ENCODE results near the gene TTLL9.
"Not testable (repeated sequence)": the region's sequence is repeated elsewhere in the genome, so short reads cannot be mapped to it uniquely, and the experiment has no call there.

The TTLL9 gene

DNA sequence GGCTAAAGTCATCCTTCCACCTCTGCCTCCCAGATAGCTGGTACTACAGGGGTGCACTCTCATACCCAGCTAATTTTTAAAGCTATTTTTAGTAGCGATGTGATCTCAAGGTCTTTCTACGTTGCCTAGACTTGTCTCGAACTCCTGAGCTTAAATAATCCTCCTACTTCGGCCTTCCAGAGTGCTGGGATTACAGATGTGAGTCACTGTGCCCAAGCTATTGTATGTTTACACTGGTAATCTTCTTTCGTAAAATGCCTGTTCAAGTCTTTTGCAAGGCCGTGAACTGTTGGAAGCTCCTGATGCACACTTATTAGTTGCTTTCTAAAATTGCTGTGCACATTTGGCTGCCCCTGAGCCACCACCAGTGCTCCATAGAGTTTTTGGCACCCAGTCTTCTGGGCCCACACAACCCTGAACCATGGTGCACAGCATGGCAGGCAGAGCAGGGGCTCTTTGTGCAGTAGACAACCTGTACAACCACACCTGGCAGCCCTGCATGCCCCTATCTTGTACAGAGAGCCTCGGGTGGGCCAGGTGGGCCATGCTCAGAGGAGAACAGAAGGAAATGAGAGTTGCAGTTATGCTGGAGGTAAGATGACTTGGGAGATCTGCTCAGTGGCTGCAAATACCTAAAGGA, 48.2 kb downstream of the TTLL9 start:
- no peak for DNase-seq (ENCODE audit: low spot score)

DNA sequence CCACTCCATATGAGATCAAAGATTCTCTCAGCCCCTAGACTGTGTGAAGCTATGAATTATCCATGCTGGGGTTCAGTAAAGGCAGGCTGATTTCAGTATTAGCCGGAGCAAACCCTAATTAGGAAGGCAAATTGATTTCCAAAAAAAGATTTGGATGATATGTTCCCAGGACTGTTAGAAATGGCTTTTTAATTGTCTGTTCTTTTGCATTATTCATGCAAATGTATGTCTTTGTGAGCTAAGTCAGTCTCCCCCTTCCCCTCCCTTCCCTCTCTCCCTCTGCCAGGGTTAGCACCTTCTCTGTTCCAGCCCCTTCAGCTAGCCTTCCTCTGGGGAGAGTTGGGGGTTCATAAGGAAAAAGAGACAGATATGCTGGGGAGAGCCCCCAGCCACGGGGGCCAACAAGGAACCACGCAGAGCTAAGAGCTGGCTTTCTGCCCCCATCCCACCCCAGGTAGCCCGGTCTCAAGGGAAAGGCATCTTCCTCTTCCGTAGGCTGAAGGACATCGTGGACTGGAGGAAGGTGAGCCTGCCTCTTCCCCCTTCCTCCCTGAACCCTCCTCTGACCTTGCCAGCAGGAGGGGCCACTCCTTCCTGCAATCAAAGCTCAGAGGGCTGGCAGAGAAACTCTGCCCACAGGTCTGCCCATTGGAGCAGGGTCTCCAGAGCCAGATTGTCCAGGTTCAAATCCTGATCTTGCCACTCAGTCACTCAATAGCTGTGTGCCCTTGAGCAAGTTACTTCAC, 49.1 kb downstream of the TTLL9 start:
- no peak for DNase-seq (ENCODE audit: low spot score)

DNA sequence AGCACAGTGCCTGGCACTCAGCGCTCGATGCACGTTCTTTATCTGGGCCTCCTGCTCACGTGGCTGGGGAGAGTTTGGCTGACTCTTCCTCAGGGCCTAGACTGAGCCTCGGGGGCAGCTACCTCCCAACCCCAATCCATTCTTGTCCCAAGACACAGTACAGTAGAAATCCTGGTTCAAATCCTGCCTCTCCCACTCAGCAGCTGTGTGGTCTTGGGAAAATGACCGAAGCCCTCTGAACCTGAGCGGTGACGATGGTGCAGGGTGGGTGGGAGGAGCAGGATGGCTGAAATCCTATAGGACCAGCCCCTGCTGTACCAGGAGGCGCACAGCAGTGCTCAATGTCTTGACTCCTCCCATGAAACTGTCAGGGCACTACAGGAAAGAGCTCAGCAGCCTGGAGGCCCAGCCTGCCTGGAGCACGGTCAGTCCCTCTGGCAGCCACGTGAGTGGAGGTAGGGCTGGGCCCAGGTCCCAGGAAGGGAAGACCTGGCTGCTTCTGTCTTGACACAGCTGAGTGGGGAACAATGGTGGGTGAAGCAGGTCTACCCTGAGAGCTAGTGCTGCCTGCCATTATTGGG, 49.9 kb downstream of the TTLL9 start:
- no peak for DNase-seq (ENCODE audit: low spot score)

DNA sequence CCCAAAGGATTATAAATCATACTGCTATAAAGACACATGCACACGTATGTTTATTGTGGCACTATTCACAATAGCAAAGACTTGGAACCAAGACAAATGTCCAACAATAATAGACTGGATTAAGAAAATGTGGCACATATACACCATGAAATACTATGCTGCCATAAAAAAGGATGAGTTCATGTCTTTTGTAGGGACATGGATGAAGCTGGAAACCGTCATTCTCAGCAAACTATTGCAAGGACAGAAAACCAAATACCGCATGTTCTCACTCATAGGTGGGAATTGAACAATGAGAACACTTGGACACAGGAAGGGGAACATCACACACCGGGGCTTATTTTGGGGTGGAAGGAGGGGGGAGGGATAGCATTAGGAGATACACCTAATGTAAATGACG, 51.0 kb downstream of the TTLL9 start:
- not testable (repeated sequence) for DNase-seq (ENCODE audit: low spot score)

DNA sequence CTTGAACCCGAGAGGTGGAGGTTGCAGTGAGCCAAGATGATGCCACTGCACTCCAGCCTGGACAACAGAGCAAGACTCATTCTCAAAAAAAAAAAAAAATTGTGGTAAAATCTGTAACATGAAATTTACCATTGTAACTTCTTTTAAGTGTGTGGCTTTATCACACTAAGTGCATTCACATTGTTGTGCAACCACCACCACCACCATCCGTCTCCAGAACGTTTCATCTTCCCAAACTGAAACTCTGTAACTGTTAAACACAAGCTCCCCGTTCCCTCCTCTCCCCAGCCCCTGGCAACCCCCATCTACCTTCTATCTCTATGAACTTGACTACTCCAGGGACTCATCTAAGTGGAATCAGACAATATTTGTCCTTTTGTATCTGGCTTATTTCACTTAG, 51.7 kb downstream of the TTLL9 start:
- no peak for DNase-seq (ENCODE audit: low spot score)

DNA sequence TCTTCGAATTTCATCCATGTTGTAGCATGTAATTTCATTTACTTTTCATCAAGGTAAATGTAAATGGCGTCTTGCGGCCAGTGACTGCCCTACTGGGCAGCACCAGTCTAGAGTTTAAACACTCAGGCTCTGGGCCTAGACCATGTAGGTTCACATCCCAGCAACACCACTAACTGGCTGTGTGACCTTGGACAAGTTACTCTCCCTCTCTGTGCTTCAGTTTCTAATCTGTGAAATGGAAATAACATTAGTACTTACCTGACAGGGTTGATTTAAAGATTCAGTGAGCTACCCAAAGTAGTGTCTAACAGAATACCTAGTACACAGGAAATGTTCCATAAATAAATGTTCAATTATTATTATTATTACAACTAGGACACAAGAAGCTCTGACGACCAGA, 52.2 kb downstream of the TTLL9 start:
- no peak for DNase-seq (ENCODE audit: low spot score)

DNA sequence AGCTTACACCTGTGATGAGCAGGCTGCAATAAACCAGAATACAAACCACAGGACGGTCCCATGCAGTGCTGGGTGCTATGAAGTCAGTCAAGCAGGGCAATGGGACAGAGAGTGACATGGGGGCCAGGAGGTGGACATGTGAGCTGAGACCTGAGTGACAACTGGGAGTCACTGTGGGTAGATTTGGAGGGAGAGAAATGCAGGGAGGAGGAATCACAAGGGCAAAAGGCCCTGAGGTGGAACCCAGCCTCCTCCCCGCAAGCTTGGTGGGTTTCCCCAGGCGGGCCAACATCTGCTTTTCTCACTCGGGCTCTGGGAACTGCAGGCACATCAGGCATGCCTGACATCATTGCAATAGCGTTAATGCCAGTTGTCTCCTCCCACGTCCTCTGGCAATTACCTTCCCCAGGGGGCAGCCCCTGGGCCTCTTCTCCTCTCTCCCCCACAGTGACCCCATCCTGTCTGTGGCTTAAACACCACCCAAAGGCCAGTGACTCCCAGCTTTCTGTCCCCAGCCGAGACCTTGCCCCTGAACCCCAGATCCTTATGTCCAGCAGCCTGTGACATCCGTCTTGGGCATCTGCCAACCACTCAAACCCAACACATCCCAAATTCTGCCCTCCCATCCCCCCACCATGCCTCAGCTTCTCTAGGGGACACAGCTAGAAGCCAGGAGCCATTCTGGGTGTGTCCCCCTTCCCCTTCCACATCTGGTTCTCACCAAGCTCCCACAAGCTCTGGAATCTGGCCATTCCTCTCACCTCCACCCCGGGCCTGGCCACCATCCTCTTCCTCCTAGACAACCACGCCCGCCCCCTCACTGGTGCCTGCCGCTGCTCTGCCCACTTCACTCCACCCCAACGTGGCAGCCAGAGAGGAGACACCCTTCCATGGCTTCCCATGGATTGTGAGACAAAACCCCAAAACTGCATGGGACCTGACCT, 53.2 kb downstream of the TTLL9 start:
- no peak for DNase-seq (ENCODE audit: low spot score)

DNA sequence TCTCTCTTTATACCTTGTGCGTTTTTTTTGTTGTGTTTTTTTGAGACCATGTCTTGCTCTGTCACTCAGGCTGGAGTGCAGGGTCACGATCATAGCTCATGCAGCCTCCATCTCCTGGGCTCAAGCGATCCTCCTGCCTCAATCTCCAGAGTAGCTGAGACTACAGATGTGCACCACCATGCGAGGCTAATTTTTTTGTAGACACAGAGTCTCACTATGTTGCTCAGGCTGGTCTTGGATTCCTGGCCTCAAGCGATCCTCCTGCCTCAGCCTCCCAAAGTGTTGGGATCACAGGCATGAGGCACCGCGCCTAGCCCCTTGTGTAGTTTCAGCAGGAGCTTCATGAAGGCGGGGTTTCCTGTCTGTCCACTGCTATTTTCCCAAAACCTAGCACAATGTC, 54.1 kb downstream of the TTLL9 start:
- DNase-seq (ENCODE audit: low spot score): no peak

DNA sequence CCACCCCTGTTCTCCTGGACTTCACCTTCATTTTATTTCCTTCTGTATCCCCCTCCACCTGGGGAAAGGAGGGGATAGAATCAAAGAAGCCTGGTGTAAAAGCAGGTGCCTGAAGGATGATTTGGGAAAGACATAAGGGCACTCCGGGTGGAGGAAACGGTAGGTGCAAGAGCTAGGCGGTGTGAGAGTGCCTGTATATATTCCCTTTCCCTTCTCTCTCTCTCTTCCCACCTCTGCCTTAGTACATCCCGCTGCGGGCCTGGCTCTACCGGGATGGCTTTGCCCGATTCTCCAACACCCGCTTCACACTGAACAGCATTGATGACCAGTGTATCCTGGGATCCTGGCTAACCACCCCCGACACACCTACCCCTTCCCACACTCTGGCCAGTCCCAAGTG, 55.2 kb downstream of the TTLL9 start:
- DNase-seq (ENCODE audit: low spot score): no peak

DNA sequence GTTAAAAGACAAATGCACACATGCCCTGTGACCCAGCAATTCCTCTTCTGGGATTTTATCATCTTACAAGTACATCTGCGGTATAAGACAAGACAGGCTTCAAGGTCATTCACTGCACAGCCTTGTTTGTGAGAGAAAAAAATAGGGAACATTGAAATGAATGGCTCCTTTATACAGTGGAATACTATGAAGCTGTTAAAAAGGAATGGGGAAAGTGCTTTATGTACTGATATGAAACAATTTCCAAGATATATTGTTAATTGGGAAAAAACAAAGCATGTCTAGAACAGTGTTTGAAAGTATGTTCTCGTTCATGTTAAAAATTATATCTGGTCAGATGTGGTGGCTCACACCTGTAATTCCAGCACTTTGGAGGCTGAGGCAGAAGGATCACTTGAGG, 56.1 kb downstream of the TTLL9 start:
- DNase-seq (ENCODE audit: low spot score): no peak

DNA sequence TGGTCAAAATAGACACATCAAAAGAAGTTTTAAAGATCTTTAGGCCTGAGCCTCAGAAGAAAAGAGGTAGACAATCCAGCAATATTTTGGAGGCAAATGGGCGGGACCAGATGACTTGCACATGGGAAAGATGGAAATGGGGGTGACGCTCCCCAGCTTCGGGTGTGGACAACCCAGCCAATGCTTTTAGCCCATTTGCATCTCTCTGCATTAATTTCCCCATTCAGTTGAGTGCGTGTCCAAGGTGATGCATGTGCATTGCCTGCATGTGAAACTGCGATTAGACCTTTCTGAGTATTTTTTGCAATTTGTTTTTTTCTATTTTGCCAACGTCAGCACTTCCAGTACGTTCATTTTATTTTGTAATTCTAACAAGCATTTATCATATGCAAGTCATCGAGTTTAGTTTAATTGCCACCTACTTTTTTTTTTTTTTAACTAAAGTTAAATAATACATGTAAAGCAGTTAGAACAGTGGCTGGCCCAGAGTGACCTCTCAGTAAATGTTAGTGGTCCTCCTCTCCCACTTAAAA, 57.3 kb downstream of the TTLL9 start:
- no peak for DNase-seq (ENCODE audit: low spot score)

DNA sequence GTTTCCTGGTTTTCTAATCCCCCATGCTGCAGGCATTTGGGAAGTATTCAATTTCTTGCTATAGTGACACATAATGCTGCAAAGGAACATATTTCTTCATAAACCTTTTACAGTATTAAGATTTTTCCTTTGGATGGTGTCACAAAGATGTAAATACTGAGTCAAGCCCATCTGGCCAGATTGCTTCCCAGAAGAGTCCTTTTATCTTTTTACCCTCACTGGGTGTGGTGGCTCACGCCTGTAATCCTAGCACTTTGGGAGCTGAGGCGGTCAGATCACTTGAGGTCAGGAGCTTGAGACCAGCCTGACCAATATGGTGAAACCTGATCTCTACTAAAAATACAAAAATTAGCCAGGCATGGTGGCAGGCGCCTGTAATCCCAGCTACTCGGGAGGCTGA, 59.2 kb downstream of the TTLL9 start:
- not testable (repeated sequence) for DNase-seq (ENCODE audit: low spot score)

DNA sequence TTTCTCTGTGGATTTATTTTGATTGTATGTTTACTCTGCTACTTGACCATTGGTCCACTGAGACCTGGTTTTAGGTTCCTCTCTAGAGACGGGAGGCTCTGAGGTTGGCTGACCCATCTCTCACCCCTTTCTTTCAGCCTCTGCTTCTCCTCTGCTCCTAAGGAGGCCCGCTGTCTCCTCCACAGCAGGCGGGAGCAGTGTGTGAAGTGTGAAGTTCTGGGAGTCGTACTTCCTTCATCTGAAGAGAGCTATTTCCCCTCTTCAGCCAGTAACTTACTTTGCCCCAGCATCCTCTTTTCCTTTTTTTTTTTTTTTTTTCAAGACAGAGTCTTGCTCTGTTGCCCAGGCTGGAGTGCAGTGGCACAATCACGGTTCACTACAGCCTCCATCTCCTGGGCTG, 60.3 kb downstream of the TTLL9 start:
- no peak for DNase-seq (ENCODE audit: low spot score)

DNA sequence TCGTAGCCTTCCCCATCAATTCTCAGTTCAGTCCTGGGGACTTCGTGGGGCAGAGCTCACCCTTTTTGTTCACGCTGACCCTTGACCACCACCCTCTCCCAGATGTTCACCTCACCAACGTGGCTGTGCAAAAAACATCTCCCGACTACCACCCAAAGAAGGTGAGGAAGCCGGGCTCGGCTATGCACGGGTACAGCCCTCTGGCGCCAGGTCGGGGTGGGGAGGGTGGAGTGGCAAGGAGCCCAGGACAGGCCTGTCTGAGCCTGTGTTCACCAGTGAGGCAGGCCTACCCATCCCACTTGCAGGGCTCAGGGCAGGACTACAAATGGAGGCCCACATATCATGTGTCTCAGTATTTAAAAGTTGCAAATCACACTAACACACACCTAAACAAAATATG, 63.3 kb downstream of the TTLL9 start:
- DNase-seq (ENCODE audit: low spot score): no peak

DNA sequence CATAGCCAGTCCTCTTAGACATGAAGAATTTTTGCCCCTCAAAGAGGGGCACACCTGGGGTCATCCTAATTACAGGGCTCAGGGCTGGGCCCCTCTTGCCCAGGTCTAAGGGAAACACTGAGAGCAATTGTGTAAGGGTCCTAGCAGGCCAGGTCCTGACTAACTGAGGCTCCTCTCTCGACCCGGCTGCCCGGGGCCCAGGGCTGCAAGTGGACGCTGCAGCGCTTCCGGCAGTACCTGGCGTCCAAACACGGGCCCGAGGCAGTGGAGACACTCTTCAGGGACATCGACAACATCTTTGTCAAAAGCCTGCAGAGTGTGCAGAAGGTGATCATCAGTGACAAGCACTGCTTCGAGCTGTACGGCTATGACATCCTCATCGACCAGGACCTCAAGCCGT, 64.1 kb downstream of the TTLL9 start:
- no peak for DNase-seq (ENCODE audit: low spot score)

DNA sequence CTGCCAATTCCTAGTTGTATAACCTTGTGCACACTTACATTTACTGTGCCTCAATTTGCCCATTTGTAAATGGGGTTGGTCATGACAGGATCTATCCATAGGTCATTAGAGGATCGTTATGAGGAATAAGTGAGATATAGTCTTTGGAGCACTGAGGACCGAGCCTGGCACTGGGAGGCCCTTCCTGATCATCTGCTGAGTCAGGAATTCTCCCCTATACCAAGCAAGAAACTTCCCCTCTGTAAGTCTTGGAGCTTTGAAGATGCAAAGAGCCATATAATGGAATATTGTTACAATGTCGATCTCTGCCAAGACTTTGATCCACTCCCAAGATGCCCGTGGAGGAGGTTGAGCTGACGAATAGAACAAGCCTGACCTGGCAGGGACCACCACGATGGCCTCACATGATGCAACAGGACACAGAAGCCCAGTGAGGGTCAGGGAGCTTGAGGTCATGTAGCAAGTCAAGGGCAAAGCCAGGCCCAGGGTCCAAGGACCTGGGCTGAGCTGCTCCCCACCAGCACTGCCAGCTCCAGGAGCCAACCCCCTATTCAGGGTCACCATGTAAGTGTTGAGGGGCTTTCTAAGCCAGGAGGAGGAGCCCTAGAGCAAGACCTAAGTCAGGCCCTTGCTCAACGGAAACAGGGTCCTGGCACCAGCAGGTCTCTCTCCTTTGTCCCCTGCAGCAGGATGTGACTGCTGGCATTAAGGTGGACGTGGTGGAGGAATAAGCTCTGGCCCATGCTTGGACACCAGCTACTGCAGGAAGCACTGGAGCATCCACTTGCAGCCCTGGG, 64.7 kb downstream of the TTLL9 start:
- no peak for DNase-seq (ENCODE audit: low spot score)

DNA sequence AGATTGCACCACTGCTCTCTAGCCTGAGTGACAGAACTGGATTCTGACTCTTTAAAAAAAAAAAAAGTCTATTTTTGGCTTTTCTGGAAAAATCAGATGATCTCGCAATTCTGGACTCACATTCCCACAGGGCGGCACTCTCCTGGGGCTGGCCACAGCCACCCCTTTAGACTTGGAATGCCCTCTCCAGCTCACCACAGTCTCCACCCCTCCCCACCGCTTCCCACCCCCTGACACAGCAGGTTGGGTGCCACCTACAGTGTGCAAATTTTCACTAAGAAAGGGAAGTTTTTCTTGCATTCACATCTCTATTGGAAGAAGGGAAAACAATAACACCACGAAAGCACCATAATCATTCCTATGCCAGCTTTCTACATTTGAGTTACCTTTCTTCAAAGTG, 66.0 kb downstream of the TTLL9 start:
- DNase-seq (ENCODE audit: low spot score): no peak

DNA sequence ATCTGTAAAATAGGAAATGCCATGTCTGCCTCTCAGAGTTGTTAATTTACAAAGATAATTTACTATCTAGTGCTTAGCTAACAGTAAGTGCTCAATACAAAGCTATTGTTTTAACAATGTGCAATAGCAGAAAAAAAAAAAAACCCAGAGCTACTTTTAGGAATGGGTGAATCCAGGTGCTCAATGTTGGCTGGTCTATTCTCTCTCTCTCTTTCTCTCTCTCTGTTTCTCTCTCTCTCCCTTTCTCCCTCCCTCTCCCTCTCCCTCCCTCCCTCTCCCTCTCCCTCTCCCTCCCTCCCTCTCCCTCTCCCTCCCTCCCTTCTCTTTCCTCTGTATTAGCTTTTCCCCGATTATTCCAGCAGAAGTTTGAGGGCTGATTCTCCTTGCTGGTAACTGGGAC, 67.4 kb downstream of the TTLL9 start:
- no peak for DNase-seq (ENCODE audit: low spot score)

DNA sequence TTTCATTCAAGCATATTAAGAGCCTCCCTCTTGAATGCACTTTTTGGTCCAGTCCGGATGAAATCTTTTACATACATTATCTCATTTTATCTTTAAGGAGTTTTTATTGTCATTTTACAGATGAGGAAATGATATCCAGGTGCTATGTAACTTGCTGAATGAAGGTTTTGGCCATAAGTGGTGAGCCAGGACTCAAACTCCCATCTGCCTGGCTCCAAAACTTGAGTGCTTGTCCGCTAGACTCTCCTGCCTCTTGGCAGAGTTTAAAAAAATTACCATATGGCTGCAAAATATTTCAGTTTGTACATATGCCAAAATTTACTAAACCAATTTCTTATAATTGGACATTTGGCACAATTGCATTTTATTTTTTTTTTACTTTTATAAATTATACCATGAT, 69.2 kb downstream of the TTLL9 start:
- DNase-seq (ENCODE audit: low spot score): no peak

DNA sequence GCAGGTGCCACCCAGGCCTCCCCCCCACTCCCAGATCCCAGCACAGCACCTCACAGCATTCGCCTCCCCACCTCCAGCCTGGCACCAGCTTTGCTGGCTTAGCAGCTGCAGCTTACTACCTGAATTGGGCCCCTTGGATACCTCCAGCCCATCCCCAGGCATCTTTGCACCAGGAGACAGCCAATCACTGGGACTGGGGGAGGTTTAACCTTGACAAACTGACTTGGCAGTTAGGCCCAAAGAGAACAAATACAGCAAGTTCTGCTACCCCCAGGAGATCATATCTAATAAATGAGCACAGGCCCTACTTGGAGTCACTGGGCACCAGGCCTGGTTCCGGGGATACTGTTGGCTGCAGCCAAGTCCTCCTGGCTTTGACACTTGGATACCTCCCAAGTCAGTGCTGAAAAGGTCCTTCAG, 72.6 kb downstream of the TTLL9 start:
- no peak for DNase-seq (ENCODE audit: low spot score)

DNA sequence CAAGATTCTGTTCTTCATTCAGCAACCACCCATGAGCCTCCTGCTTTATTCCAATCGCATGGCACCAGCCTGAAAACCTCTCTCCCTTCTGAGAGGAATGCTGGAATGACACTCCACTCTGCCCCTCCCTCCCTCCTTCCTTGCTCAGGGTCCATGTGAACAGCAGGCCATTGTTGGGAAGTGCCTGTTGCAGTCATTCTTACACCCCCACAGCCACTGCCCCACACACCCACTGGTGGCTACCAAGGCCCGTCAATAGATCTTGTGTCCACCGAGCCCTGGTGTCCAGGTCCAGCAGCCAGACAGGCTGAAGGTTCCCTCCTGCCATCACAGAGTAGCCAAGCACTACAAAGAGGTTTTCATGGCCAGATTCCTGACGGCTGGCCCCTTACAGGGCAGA, 74.9 kb downstream of the TTLL9 start:
- DNase-seq (ENCODE audit: low spot score): no peak

Measured in LoVo (cell line).